Measurements from ENCODE around the gene PIGN. TPM values are rescaled to one million over a fixed set of nuclear protein-coding genes. Genes with fewer than 3 reads are reported as not detected.
"Not testable (repeated sequence)": the region's sequence is repeated elsewhere in the genome, so short reads cannot be mapped to it uniquely, and the experiment has no call there.

The PIGN gene
- total RNA-seq, 1 donor from 2014 or later, result 43.3 TPM

DNA sequence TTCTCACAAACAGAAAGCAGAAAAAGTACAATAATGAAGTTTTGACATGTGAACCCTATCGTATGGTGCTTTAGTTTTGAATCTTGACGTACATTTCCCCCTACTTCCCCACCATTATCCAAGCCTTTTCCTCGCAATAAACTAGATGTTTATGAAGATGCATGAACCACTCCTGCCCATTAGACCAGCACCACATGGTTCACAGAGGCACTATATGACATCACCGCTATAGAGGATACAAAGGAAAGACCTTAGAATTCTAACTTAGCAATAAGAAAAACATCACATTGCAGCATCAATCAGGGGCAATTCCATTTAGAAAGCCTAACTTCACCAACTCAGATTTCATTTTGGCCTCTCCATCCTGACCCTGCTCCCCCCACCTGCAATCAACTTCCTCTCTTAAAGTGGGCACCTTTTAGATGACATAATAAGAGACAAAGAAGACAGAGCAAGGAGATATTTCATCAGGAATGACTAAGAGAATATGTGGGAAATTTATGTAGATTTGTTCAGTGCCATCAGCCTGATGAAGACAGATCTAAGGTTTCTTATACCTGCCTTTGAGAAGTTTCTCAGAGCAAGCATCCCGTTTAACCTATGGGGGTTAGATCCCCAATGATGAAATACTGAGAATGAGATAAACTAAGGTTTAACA lies 124.9 kb downstream of the PIGN start:
- no peak for DNase-seq (ENCODE audit: low spot score)

DNA sequence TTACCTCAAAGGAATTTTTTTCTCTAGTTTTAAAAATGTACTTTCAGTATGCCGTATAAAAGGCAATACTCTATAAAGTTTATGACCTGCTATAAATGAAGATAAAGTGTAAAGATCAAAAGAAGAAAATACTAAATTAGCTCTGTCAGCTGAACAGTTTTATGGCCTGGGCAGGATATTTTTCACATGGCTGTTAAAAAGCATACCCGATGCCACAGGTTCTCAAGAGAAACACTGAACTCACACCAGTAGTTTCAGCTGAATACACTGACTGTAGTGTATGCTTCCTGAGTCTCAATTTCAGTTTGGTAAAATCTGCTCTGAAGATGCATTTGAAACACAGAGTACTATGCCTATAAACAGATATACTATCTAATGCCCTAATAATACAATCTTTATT lies 126.0 kb downstream of the PIGN start:
- peak; percentile 11 for DNase-seq (ENCODE audit: low spot score)

DNA sequence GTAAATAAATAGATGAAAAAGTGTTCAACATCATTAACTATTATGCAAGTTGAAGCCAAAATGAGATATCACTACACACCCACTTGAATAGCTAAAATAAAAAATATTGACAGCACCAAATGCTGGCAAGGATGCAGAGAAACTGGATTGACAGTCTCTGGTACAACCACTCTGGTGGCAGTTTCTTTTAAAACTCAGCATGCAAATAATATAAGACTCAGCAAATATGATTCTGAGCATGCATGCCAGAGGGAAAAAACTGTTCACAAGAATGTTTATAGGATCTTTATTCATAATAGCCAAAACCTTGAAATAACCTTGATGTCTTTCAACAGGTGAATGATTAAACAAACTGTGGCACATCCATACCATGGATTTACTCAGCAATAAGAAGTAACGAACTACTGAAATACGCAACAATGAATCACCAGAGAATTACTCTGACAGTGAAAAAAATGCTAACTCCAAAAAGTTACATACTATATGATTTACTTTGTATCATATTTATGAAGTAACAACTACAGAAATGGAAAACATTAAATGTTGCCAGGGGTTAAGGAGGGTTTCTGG lies 131.8 kb downstream of the PIGN start:
- no peak for DNase-seq (ENCODE audit: low spot score)

DNA sequence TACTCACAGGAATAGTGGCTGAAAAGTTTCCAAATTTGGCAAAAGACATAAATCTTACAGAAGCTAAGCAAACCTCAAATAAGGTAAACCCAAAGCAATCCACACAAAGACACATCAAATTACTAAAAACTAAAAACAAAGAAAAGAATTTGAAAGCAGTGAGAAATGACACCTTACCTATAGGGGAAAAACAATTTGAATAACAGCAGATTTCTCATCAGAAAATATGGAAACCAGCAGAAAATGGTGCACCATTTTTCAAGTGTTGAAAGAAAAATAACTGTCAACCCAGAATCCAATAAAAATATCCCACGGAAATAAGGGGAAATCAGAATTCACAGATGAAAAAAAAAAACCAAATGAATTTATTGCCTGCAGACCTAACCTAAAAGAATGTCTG lies 138.6 kb downstream of the PIGN start:
- DNase-seq (ENCODE audit: low spot score), result no peak

DNA sequence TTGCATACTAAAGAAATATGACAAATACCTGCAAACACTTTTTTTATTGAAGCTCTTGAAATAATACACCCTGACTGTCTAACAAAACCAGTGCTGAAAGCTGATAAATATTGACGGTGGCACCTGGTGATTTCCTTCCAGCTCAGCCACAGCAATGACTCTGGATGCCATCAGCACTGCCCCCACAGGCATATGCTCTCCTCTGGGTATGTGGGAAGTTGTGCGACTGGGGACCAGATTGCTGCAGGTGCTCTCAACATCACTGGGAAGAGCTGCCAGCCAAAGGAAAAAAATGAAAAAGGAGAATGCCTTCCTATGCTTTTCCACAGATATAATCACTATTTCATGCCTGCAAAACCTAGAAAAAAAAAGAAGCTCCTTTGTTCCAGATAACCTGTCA lies 141.5 kb downstream of the PIGN start:
- DNase-seq (ENCODE audit: low spot score), result no peak

DNA sequence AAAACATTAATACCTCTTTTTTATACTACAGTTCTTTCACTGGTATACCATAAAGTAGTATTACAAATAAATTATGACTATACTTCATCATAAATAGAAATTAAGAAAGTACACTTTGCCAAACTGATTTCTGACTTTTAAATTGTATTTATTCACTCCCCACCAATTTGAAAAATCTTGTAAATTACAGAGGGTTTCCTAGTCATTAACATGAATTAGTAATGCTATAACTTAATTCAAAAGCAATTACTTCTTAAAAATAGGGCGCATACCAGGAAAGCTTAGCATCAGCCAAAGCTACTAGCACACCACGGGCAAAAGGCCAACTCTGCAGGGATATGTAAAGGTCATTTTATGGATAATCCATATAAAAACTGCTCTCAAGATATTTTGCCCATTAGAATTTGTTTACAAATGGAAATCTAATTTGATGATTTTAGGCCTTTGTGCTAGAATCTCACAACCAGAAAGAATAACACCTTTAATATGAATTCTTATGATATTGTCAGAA lies 142.3 kb downstream of the PIGN start:
- no peak for DNase-seq (ENCODE audit: low spot score)

DNA sequence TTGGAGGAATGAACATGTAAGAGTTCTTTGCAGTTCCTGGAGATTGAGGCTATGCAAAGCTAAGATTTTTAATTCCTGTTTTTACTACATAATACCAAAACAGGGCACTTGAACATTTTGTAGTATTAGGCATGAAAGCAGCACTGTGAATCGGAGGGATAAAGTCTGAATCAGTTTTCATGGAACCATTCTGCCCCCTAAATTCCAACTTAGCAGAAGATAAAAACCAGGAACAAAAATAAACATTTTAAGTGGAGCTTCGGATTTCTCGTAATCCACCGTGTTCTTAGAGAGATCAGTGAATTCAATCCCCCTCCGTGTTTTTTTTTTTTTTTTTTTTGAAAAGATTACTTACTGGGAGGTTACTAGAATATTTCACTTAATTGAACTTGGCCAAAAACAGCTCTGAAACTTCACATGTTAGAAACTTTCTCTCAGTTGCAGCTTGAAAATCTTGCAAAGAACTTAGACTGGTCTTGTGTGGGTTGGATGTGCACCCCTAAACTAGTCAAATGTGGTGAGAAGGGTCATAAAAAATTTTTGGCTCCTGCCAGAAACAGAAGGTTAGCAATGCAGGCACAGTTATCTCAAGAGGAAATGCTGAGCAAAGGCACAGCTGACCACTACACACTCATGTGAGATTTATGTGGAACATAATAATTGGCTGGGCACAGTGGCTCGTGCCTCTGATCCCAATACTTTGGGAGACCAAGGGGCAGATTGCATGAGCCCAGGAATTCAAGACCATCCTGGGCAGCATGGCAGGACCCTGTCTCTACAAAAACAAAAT lies 148.7 kb downstream of the PIGN start:
- peak; percentile 94 for DNase-seq (ENCODE audit: low spot score)

DNA sequence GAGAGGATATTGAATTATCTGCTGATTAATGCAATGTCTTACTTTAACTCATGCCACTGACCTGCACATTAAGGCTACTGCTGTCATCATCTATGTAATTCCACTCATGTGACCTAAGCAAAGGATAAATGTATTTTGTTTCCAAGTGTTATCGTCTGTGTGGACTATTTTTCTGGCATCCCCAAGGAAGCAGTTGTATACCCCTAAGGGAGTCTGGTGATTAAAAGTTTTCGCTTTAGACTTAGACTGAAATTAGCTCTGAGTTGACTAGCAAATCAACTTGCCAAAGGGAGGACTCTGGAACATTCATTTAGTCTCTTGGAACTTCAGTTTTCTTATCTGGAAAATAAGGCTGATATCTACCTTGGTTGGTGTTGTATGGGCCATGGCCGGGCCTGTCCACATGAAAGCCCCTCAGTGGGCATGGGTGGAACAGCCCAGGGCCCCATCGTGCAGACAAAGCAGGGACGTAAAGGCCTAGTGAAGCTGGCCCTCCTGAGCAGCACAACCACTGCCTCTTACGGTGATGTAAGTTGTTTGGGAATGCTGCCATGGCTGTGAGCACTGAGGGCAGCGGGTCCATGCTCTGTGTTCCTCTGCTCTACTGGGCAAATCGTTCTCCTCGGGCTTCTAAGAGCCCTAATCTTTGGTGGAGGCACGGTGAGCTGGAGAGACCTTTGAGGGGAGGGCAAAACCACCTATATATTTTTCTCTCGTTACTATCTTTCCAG lies 149.7 kb downstream of the PIGN start:
- no peak for DNase-seq (ENCODE audit: low spot score)

DNA sequence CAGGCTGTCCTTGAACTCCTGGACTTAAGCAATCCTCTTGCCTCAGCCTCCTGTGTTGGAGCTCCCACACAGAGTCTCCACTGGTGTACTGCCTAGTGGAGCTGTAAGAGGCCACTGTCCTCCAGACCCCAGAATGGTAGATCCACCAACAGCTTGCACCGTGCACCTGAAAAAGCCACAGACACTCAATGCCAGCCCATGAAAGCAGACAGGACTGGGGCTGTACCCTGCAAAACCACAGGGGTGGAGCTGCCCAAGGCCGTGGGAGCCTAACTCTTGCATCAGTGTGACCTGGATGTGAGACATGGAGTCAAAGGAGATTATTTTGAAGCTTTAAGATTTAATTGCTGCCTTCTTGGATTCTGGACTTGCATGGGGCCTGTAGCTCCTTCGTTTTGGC lies 152.6 kb downstream of the PIGN start:
- not testable (repeated sequence) for DNase-seq (ENCODE audit: low spot score)

DNA sequence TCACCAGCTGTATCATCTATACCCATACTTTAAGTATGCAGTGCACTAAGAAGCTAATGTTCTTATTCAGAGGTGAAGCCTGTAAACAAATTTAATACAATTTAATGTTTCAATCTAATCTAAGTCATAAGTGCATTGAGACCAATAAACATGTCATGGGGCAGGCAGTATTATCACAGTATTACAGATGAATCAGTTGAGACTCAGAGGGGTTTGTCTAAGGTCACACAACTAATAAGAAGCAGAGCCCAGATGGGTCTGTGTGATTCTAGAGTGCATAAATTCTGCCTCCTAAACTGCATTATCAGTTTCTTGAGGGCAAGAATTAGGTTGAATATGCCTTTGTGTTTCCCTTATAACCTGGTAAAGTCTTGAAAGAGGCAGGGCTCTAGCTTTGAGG lies 153.1 kb downstream of the PIGN start:
- peak; percentile 28 for DNase-seq (ENCODE audit: low spot score)

DNA sequence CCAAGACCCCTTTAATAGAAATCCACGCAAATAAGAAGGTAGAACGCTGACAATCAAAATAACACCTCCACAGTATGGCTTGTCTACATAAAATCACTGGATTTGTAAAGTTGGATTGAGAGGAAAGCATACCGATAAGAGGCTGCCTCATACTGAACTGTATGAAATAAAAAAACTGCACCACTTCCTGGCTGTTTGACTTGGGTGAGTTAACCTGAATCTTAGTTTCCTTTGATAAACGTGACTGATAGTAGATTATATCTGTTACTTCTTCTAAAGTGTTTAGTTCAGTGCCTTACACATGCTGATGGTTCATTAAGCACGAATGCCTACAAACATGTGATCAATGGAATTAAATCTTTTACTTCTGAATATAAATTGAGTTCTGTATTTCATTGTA lies 153.6 kb downstream of the PIGN start:
- DNase-seq (ENCODE audit: low spot score), result no peak

DNA sequence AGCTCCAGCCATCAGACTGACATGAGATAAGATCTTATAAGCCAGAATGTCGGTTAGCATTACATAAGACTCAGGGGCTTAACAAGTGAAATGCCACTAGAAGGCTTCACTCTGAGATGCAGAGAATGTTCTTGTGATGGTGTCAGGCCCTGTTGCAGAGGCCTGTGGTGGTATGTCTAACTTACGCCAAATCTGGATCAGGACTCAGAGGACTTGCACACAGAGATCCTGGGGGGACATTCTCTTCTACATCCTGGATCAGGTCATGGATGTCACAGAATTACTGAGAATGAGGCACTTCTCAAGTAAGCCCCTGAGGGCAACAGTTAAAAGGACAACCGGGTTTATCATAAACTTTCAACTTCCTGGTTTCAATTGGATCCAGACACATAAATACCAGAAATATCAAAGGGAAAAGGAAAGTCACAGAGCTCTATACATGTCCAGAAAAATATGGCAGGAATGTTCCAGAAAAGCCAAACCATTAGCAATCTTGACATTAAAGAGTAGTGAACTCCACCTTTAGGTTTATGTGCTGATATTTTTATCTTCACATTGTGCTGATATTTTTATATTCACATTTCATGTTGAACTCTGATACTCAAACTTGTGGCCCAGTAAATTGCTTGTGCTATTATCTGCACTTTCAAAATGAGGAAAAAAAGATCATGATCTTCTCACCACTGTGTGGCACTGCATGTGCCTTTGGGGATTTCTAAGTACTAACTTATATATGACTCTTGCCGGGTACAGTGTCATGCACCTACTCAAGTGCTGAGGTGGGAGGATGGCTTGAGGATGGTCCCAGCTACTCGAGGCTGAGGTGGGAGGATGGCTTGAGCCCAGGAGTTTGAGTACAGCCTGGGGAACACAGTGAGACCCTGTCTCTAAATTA lies 156.5 kb downstream of the PIGN start:
- DNase-seq (ENCODE audit: low spot score), result peak; percentile 86

DNA sequence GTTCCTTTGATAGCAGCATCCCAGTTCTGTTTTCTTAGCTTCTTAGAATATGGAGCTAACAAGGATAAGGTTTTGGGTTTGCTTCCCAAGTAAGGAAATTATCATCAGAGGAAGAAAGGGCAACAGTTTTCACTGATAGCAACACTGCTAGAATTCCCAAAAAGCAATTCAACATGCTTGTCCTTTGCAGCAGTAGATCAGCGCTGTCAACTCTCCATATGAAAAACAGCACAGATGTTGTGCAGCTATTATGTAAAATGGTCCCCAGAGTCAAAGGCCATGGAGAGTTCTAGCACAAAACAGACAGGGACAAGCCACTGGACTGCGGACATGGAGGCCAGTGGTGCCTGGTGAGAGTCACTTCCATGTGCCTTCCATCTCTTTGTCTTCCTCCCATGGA lies 158.1 kb downstream of the PIGN start:
- DNase-seq (ENCODE audit: low spot score), result no peak

DNA sequence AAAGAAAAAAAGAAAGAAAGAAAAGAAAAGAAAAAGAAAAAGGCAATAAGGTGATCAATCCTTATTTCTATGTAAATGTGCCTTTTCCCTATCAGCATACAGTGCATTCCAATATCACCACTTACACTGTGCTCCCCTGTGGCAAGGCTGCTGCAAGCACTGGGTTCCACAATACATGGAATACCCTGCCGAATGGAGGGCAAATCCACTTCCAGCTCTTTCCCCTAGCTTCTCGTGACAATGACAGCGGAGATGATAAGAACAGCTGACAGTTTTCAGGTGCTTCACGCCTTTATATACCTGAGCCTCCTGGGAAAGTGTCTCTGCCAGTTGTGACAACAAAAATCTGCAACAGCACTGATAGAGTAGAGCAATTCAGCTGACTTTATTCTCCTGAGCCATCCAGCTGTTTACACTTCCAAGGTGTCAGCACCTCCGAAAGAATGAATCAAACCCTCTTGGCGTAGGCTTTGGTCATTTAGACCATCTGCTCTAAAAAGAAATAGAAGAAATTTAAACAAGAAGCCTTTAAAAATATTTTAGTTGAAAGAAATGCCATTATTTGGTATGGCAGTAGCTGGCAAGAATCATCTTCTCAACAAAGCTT lies 158.8 kb downstream of the PIGN start:
- DNase-seq (ENCODE audit: low spot score), result no peak

DNA sequence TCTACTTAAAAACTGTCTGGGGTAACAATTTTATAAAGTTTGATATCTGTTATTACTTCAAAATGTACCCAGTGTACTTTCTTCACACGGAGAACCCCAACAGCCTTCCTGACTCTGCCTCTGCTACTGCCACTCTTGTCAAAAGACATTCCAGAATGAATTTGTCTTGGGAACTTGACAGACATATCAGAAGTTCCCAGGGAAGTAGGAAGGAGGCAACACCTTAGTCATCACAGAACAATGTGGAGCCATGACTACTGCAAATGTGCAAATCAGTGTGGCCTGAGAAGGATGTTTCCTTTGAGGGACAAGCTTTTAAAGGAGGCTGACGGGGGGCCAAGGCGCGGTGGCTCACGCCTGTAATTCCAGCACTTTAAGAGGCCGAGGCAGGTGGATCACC lies 160.3 kb downstream of the PIGN start:
- no peak for DNase-seq (ENCODE audit: low spot score)

DNA sequence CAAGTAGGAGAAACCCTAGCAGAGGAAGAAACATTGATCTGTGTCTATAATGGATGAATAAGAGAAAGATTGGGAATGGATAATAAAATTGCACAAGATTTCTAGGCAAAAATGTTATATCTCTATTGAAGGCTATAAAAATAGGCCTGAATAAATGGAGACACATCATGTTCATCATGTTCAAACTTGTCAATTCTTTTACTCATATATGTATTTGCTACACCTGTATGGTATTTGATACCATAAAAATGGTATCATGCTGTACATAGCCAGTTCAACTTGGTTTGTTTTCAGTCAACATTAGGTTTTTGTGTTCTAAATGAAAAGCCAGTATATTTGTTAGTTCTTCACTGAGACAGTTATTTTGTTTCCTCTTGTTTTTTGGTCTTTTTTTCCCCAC lies 161.9 kb downstream of the PIGN start:
- DNase-seq (ENCODE audit: low spot score), result no peak

DNA sequence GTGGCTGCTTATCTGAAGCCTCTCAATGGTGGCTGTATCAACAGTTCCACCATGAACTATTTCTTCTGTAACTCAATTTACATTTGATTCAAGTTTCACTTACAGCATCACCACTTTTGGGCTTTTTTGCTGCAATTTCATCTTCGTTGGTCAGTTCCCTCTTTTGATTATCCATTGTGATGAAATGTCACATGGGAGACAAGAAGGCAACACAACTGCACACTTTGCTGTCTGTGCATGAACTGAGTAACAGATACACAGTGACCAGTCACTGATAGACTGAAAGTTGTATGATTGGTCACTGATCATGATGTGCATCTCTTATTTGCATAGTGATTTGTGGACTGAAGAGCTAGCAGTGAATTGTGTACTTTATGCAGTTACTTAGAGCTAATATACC lies 163.3 kb downstream of the PIGN start:
- no peak for DNase-seq (ENCODE audit: low spot score)

DNA sequence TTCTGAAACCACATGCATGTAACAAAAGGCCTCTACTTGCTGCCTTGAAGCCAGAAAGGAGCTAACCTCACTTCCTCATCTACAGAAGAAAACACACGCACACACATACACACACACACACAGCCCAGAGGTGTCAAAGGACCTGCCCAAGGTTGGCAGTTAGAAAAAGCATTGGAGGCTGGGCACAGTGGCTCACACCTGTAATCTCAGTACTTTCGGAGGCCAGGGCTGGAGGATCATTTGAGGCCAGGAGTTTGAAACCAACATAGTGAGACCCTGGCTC lies 168.2 kb downstream of the PIGN start:
- no peak for DNase-seq (ENCODE audit: low spot score)

DNA sequence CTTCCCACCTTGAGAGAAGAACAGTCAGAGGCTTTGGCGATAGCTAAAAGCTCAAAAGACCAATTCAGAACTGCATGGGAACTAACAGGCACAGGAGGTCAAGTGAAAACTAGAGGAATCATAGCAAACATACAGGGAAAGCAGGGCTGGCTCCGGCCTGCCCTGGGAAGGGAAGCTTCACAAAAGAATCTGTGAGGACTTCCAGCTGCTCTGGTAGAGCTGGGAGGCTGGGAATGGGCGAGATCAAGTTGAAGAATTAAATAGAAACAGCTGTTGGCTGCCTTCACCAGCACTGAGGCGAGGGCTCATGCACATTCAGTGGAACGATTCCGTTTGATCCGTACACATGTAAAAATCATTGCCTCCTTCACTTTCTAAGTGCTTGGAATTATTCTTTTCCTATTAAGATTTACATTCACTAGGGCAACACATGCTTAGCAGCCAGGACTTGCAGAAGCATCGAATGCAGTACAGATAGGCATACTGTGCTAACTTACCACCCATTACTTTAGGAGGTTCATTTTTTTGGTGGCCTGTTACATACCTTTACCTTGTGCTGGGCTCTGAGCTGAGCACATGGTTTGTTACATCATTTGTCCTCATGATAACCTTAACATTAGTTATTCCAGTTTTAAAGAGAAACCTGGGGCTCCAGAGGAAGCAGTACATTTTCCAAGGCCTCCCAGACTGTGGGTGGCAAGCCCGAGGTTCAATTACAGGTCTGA lies 168.7 kb downstream of the PIGN start:
- peak; percentile 97 for DNase-seq (ENCODE audit: low spot score)

DNA sequence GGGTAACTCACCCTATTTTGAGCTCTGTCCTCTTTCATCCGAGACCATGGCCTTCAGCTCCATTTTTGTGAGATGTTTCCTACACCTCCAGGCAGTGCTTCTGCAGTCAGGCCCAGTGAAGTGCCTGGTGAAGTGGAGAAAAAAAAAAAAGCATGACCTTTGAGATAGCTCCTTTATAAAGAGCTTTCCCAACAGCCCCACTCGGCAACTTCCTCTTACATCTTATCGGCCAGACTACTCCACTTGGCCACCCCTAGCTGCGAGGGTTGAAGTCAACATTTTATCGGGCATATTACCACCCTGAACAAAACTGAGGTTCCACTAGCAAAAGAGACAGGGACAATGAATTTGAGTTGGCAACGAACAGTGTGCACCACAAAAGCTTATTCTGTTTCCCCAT lies 169.2 kb downstream of the PIGN start:
- DNase-seq (ENCODE audit: low spot score), result no peak

Data from umbilical cord (tissue), 2 donors.